Suprapubic skin (tissue), 4 donors: ENCODE measurements around the gene ANKRD7. TPM values are rescaled to one million over a fixed set of nuclear protein-coding genes. Genes with fewer than 3 reads are reported as not detected.

Experiments
- DNase-seq, 2 donors: peaks; one replicate each; pipeline ENCODE4 v3.0.0-alpha.2; 2019; ENCODE audit warnings: low spot score in 2 of 2
- H3K27ac ChIP-seq: fragments of 200-600 bp; sonication (generic); one replicate; pipeline ENCODE4 v1.5.1; 2019
- H3K27me3 ChIP-seq: fragments of 200-600 bp; sonication (generic); one replicate; pipeline ENCODE4 v1.5.1; 2019
- H3K36me3 ChIP-seq: fragments of 200-600 bp; sonication (generic); one replicate; pipeline ENCODE4 v1.5.1; 2019
- H3K4me1 ChIP-seq: fragments of 200-600 bp; sonication (generic); one replicate; pipeline ENCODE4 v1.5.1; 2019
- H3K4me3 ChIP-seq: fragments of 200-600 bp; sonication (generic); one replicate; pipeline ENCODE4 v1.5.1; 2019; ENCODE audit warnings: mild to moderate bottlenecking
- H3K9me3 ChIP-seq: fragments of 200-600 bp; sonication (generic); one replicate; pipeline ENCODE4 v1.5.1; 2019
- CTCF ChIP-seq, 2 donors: fragments of 200-600 bp in 1 of 2; fragments of 450-650 bp in 1 of 2; sonication (generic) in 1 of 2; IDR thresholded peaks; one replicate each; pipeline ENCODE4 v1.5.1; 2016 to 2019; ENCODE audit warnings: antibody characterized with exemption in 2 of 2, mild to moderate bottlenecking in 1 of 2, moderate library complexity in 1 of 2
- EP300 ChIP-seq: sonication (generic); formaldehyde crosslinking; IDR thresholded peaks from one replicate; pipeline ENCODE4 v1.6.1; 2017; ENCODE audit warnings: antibody characterized with exemption
- POLR2A ChIP-seq, 2 donors: fragments of 450-650 bp; IDR thresholded peaks; one replicate each; pipeline ENCODE4 v1.6.1; 2017; ENCODE audit warnings: antibody characterized with exemption in 2 of 2, mild to moderate bottlenecking in 2 of 2, moderate library complexity in 2 of 2
- POLR2AphosphoS5 ChIP-seq, 3 donors: sonication (generic); formaldehyde crosslinking; IDR thresholded peaks; one replicate each; pipeline ENCODE4 v1.6.1; 2017; ENCODE audit warnings: antibody characterized with exemption in 3 of 3
- WGBS: methylation state at CpG from one replicate; pipeline ENCODE4 v1.1.5; 2018; 5-methylcytosine and 5-hydroxymethylcytosine counted together
- total RNA-seq, 4 donors: library from RNA; depleted of rRNA; stranded (reverse); fragments of >200 nt; gene quantifications; one replicate each; pipeline ENCODE4 v1.1.0, GENCODE V29; 2016

Gene ANKRD7
- not detected for total RNA-seq

GRCh38 chr7:118224521-118224920 lies at the start of gene ANKRD7:
Gene ANKRD7 (plus strand): TSS chr7:118224704. CDS start chr7:118224831, 127 bp downstream.
- 95% methylated on average over 18 of the region's 18 CpGs for WGBS

GRCh38 chr7:118175740-118176139 lies 48.8 kb upstream of the ANKRD7 start:
- Histone ChIP-seq H3K27me3 (no peaks in the 10 kb centered on the region), H3K4me1 (no peaks in the 10 kb centered on the region), H3K27ac (no peak overlapping the region), H3K9me3 (no peaks in the 10 kb centered on the region), H3K4me3 (no peak overlapping the region), H3K36me3 (no peaks in the 10 kb centered on the region)
- WGBS, result 47% methylated on average over 2 of the region's 2 CpGs
- no peak for DNase-seq
- TF ChIP-seq CTCF (IDR thresholded peaks at IDR 0.05) (no peak), EP300 (no peak), POLR2AphosphoS5 (IDR thresholded peaks at IDR 0.05) (no peak), POLR2A (IDR thresholded peaks at IDR 0.05) (no peak)

More at GRCh38 chr7:118224521-118224920, at the start of gene ANKRD7:
- Histone ChIP-seq H3K4me1 (no peaks in the 10 kb centered on the region), H3K36me3 (no peaks in the 10 kb centered on the region), H3K9me3 (no peaks in the 10 kb centered on the region), H3K27me3 (no peaks in the 10 kb centered on the region), H3K4me3 (no peak within 1 kb of the TSS), H3K27ac (no peak within 1 kb of the TSS)
- TF ChIP-seq EP300, result no peak
- TF ChIP-seq CTCF (IDR thresholded peaks at IDR 0.05), result no peak
- TF ChIP-seq POLR2AphosphoS5 (IDR thresholded peaks at IDR 0.05), result no peak
- no peak for TF ChIP-seq POLR2A (IDR thresholded peaks at IDR 0.05)
- peak in 1 of 2 donors; percentile 38 for DNase-seq

- Histone ChIP-seq H3K4me1 (peaks cover 7% of the 10 kb centered on the region), H3K4me3 (no peak overlapping the region), H3K36me3 (no peaks in the 10 kb centered on the region), H3K9me3 (no peaks in the 10 kb centered on the region), H3K27me3 (no peaks in the 10 kb centered on the region), H3K27ac (no peak overlapping the region)
- no peak for DNase-seq
- WGBS, result 93% methylated on average over 2 of the region's 2 CpGs
- no peak for TF ChIP-seq POLR2AphosphoS5 (IDR thresholded peaks at IDR 0.05)
- TF ChIP-seq POLR2A (IDR thresholded peaks at IDR 0.05), result no peak
- TF ChIP-seq CTCF (IDR thresholded peaks at IDR 0.05), result no peak
- TF ChIP-seq EP300, result no peak
These were observed 45.3 kb upstream of the ANKRD7 start for GRCh38 chr7:118179191-118179590.

- Histone ChIP-seq H3K4me3 (peak overlapping the region; percentile 92), H3K4me1 (peaks cover 29% of the 10 kb centered on the region), H3K27ac (peak overlapping the region; percentile 94), H3K36me3 (peaks cover under 1% of the 10 kb centered on the region), H3K27me3 (no peaks in the 10 kb centered on the region), H3K9me3 (no peaks in the 10 kb centered on the region)
- TF ChIP-seq POLR2A (IDR thresholded peaks at IDR 0.05) (no peak), CTCF (IDR thresholded peaks at IDR 0.05) (no peak), POLR2AphosphoS5 (IDR thresholded peaks at IDR 0.05) (no peak), EP300 (no peak)
- WGBS, result 65% methylated on average over 13 of the region's 13 CpGs
- DNase-seq, result no peak
These were observed 41.7 kb upstream of the ANKRD7 start for GRCh38 chr7:118182593-118183427.

- TF ChIP-seq EP300, result no peak
- TF ChIP-seq CTCF (IDR thresholded peaks at IDR 0.05), result no peak
- TF ChIP-seq POLR2AphosphoS5 (IDR thresholded peaks at IDR 0.05), result no peak
- TF ChIP-seq POLR2A (IDR thresholded peaks at IDR 0.05), result no peak
- no peaks in the 10 kb centered on the region for H3K9me3 ChIP-seq
- no peaks in the 10 kb centered on the region for H3K27me3 ChIP-seq
- H3K27ac ChIP-seq, result peak overlapping the region; percentile 94
- under 1% methylated on average over 15 of the region's 15 CpGs for WGBS
- DNase-seq, result no peak
- H3K4me3 ChIP-seq, result peak overlapping the region; percentile 92
- H3K36me3 ChIP-seq, result peaks cover 7% of the 10 kb centered on the region
- H3K4me1 ChIP-seq, result peaks cover 29% of the 10 kb centered on the region
These were observed 41.1 kb upstream of the ANKRD7 start for GRCh38 chr7:118183428-118183785.
